AG08395 (cell line): ENCODE results near the gene USP26.
A peak's percentile ranks its signal among the peaks of the same experiment; 100 is the strongest.
"Not testable (repeated sequence)": the region's sequence is repeated elsewhere in the genome, so short reads cannot be mapped to it uniquely, and the experiment has no call there.

Source experiments
- DNase-seq: peaks from one replicate; pipeline ENCODE4 v3.0.0; 2012; ENCODE audit warnings: mixed read lengths, low spot score

USP26 gene

GRCh38 chrX:133018229-133018628 lies 78.7 kb downstream of the USP26 start:
- no peak for DNase-seq

- no peak for DNase-seq
Observed at GRCh38 chrX:133007458-133007857, 89.5 kb downstream of the USP26 start.

- no peak for DNase-seq
Observed at GRCh38 chrX:133005616-133006015, 91.3 kb downstream of the USP26 start.

GRCh38 chrX:133005042-133005441 lies 91.9 kb downstream of the USP26 start:
- DNase-seq, result peak; percentile 31

GRCh38 chrX:132999209-132999608 lies 97.7 kb downstream of the USP26 start:
- no peak for DNase-seq

- DNase-seq, result no peak
Observed at GRCh38 chrX:132990835-132991234, 106.1 kb downstream of the USP26 start.

GRCh38 chrX:132986556-132986955 lies 110.4 kb downstream of the USP26 start:
- no peak for DNase-seq

GRCh38 chrX:132984058-132984650 lies 112.8 kb downstream of the USP26 start:
- no peak for DNase-seq

GRCh38 chrX:132983496-132983895 lies 113.4 kb downstream of the USP26 start:
- no peak for DNase-seq

GRCh38 chrX:132980035-132980434 lies 116.9 kb downstream of the USP26 start:
- not testable (repeated sequence) for DNase-seq
